ENCODE results near the gene RETREG2.

DNA sequence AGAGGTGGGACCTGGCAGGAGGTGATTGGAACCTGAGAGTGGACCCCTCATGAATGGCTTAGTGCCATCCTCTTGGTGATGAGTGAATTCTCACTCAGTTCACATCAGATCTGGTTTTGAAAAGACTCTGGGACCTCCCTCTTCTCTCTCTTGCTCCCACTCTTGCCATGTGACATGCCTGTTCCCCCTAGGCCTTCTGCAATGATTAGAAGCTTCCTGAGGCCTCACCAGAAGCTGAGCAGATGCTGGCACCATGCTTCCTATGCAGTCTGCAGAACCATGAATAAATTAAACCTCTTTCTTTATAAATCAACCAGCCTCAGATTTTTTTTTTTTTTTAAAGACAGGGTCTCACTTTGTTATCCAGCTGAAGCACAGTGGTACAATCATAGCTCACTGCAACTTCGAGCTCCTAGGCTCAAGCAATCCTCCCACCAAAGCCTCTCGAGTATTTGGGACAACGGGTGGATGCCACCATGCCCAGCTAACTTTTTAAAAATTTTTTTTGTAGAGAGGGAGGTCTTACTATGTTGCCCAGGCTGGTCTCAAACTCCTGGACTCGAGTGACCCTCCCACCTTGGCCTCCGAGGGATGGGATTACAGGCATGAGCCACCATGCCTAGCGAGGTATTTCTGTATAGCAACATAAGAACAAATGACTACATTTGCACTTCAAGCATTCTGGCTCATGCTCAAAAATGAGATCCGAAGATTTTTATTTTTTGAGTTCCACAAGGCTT is 26.5 kb downstream of the RETREG2 start:
- TF ChIP-seq, protein P1, sequence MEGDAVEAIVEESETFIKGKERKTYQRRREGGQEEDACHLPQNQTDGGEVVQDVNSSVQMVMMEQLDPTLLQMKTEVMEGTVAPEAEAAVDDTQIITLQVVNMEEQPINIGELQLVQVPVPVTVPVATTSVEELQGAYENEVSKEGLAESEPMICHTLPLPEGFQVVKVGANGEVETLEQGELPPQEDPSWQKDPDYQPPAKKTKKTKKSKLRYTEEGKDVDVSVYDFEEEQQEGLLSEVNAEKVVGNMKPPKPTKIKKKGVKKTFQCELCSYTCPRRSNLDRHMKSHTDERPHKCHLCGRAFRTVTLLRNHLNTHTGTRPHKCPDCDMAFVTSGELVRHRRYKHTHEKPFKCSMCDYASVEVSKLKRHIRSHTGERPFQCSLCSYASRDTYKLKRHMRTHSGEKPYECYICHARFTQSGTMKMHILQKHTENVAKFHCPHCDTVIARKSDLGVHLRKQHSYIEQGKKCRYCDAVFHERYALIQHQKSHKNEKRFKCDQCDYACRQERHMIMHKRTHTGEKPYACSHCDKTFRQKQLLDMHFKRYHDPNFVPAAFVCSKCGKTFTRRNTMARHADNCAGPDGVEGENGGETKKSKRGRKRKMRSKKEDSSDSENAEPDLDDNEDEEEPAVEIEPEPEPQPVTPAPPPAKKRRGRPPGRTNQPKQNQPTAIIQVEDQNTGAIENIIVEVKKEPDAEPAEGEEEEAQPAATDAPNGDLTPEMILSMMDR (IDR thresholded peaks at IDR 0.05): no peak
- no peak for TF ChIP-seq POLR2A (IDR thresholded peaks at IDR 0.05)

Measured in body of pancreas (tissue), 4 donors.